HG02678 (cell line): Measurements from ENCODE around the gene SPDYE6.
"Not testable (repeated sequence)": the region's sequence is repeated elsewhere in the genome, so short reads cannot be mapped to it uniquely, and the experiment has no call there.

Experiments used
- ATAC-seq: cut with Tn5 transposase; IDR thresholded peaks from one replicate; pipeline ENCODE4 v1.9.1; 2021; ENCODE audit warnings: mild to moderate bottlenecking, moderate library complexity; ENCODE audit not compliant: unreplicated experiment

SPDYE6 gene, protein sequence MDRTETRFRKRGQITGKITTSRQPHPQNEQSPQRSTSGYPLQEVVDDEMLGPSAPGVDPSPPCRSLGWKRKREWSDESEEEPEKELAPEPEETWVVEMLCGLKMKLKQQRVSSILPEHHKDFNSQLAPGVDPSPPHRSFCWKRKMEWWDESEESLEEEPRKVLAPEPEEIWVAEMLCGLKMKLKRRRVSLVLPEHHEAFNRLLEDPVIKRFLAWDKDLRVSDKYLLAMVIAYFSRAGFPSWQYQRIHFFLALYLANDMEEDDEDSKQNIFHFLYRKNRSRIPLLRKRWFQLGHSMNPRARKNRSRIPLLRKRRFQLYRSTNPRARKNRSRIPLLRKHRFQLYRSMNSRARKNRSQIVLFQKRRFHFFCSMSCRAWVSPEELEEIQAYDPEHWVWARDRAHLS

DNA sequence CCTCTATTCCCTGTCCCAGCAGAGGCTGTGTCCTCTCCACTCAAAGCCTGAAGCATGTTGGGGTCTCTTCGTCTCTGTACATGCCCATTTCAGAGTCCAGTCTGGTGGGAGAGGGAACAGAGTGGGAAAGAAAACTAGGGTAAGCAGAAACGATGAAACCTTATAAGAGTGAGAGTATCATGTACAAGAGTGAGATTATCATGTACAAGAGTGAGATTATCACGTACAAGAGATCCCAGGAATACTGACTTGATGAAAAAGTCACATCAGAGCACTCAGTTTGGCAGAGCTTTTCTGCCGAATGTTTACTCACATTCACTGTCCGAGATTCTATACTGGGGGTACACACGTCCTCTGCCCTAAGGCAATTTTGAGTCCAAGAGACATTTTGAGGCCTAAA lies at the start of gene SPDYE6:
TSS of gene SPDYE6 (minus strand) at position 101 of the 400 bp plus-strand sequence. CDS start 421 bp downstream, outside the sequence.
- ATAC-seq: not testable (repeated sequence)

DNA sequence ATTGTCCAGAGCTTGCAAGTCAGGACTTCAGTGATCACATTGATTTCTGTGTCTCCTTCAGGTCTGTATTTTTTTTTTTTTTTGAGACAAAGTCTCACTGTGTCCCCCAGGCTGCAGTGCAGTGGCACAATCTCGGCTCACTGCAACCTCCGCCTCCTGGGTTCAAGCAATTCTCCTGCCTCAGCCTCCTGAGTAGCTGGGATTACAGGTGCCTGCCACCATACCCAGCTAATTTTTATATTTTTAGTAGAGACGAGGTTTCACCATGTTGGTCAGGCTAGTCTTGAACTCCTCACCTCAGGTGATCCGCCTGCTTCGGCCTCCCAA lies 48.6 kb upstream of the SPDYE6 start:
- ATAC-seq: not testable (repeated sequence)

DNA sequence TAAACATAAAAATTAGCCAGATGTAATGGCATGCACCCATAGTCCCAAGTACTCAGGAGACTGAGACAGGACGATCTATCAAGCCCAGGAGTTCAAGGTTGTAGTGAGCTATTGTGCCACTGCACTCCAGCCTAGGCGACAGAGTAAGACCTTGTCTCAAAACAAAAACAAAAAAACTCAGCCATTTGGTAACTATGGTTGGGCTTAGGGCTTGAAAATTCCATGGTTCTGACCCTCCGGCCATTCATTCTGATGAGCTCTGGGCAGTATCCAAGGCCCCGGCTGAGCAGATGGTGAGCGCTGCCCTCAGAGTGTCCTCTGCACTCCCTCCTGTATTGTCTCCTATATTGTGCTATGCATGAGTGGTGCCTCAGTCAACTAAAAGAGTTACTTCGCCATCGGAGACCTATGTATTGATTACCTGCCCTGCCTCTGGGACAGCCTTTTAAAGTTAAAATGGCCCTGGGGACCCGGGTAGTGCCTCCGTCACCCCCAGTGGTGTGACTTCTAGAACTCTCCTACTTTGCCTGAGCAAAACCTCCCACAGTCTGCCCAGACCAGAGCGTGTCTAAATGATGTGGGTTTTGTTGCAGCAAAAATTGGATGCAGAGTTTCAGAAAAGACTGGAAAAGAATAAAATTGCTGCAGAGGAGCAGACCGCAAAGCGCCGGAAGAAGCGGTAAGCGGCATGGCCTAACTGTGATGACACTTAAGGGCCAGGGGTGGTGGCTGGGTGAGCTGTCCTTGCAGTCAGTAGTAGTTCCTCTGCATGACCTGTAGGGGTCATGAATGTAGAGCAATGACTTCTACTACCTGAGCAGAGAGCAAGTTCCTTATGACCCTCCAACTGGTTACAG lies 48.0 kb upstream of the SPDYE6 start:
- peak; percentile 83 for ATAC-seq

DNA sequence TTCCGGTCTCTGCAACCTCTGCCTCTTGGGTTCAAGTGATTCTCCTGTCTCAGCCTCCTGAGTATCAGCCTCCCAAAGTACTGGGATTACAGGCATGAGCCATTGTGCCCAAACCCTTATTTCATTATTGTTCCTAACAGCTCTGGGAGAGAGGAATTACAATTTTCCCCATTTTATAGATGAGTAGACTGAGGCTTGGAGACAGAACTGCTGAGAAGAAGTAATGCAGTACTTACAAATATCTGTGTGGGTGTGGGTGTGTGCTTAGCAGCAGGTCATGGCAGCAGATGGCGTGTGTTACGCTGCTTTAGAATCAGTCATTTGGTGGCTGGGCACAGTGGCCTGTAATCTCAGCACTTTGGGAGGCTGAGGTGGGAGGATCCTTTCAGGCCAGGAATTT lies 47.3 kb upstream of the SPDYE6 start:
- no peak for ATAC-seq

DNA sequence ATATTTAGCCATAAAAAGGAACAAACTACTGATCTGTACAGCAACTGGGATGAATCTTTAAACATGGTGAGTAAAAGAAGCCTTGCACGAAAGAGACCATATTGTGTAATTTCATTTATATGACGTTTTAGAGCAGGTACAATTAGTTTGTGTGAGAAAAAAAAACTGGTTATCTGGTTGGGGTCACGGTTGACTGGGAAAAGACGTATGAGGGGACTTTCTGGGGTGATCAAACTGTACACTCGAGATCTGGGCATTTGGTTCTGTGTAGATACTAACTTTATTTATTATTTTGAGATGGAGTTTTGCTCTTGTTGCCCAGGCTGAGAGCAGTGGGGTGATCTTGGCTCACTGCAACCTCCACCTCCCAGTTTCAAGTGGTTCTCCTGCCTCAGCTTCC lies 44.1 kb upstream of the SPDYE6 start:
- ATAC-seq: no peak

DNA sequence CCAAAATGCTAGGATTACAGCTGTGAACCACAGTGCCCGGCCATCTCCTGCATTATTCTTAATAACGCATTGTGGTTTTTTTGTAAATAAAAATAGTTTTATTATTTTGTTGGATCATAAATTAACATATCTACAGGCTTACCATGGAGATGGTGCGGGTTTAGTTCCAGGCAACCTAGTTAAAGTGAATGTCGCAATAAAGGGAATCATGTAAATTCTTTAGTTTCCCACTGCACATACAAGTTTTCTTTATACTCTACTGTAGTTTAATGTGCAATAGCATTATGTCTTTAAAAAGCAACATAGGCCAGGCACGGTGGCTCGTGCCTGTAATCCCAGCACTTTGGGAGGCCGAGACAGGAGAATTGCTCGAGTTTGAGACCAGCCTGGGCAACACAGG lies 42.3 kb upstream of the SPDYE6 start:
- no peak for ATAC-seq

DNA sequence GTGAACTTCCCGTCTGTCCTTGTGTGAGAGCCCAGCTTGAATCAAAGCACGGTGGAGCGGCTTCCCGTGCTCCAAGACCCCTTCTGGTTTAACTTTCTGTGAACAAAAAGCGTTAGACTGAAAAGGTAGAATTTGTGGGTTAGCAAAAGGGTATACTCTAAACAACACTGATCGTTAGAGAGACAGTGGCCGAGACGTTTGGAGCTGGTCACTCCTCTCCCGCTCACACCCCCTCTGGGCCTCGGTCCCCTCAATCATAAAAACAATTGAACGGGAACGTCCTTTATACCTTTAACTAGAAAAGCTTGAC lies 40.4 kb upstream of the SPDYE6 start:
- ATAC-seq: no peak

DNA sequence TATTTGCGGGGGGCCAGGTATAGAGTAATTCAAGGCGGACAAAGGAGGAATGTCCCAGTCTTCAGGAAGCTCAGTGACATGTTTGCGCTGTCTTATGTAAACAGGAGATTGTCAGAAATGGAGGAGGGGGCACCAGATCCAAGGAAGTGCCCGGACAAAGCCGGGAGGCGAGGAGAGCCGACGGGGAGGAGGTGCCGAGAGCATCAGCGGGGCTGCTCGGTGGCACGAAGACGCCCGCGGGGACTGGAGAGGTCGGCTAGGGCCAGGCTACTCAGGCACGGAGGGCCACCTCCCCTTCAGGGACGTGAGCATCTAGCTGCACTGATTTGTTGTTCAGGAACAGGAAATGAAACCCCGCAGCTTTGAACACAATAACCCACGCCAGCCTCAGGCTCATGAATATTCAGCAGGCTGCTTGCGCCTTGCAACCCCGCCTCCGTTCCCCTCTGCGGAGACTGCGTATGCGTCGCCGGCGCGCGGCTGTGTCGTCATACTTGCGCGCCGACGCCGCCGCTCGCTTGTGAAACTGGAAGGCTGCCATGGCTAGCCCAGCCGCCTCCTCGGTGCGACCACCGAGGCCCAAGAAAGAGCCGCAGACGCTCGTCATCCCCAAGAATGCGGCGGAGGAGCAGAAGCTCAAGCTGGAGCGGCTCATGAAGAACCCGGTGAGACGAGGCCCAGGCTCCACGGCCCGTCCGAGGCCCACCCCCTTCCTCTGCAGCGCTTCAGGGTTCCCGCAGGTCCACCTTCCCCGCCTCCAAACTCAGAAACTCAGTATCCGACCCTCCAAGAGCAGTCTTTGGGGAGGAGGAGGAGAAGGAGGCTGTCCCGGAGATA lies 39.8 kb upstream of the SPDYE6 start, which contains the start of gene PRKRIP1:
TSS of gene PRKRIP1 (plus strand) at position 491 of the 837 bp plus-strand sequence. CDS start at position 540, 49 bp downstream.
- ATAC-seq: peak; percentile 99

DNA sequence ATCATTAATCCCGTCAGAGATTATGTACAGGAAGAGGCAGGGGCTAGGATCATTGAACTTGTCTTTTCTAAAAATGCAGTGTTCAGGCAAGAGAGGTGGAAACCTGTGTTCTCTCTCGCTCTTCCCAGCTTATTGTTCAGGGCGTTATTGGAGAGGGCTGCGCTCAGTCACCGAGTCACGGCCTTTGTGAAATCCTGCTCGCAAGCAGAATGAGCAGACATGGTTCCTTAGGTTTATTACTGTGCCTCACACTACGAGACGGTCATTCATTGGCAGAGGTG lies 39.3 kb upstream of the SPDYE6 start:
- ATAC-seq: no peak

DNA sequence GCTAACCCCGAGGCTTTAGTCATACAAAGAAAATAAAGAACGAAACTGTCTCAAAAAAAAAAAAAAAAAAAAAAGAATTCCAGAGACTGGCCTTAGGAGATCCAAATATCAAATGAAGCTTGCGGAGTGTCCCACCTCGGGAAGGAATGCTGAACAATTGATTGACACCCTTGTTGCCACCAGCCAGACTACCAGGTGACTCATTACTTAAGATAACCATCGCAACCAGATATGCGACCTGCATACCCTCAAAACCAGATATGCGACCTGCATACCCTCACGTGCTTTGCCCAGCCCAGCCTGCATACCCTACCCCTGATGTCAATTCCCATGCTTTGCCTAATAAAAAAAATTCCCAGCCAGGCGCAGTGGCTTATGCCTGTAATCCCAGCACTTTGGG lies 37.2 kb upstream of the SPDYE6 start:
- ATAC-seq: no peak

DNA sequence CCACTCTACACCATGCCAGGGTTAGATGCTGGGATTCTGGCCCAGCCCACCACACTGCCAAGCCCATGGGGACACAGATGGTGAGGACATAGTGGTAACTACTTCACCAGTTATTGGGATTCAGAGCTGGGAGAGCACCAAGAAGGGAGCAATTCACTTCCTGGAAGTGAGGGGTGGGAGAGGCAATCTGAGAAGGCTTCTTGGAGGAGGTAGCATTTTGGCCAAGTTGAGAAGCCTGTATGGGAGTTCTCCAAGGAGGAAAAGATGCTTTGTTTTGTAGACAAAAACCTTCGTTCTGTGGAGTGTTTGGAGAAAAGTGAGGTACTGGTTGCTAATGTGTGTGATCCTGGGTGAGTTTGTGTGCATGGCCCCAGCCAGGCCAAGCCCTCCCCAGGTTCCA lies 36.1 kb upstream of the SPDYE6 start:
- no peak for ATAC-seq

DNA sequence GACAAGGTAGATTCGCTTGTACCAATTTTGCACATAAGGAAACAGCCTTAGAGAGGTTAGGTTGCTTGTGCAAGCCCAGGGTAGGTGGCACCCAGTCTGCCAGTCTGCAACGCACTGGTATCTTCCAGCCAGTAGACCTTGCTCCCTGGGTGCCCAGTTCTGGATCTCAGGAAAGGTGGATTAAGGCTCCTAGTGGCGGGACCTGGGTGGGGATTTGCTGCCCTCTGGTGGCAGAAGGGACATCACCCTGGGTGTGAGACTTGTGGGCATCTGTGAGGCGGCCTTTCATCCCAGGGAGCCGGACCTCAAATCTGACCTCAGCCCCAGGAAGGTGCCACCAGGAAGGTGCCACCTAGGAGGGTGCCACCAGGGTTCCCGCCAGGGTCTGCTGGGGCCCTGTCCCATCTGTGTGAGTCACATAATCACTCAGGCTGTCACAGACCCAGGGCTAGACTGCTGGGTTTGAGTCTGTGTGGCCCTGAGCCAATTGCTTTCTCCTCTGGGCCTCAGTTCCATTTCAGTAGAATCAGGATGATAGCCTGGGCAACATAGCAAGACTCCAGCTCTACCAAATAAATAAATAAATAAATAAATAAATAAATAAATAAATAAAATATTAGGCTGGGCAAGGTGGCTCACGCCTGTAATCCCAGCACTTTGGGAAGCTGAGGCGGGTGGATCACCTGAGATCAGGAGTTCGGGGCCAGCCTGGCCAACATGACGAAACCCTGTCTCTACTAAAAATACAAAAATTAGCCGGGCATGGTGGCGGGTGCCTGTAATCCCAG lies 34.6 kb upstream of the SPDYE6 start:
- no peak for ATAC-seq

DNA sequence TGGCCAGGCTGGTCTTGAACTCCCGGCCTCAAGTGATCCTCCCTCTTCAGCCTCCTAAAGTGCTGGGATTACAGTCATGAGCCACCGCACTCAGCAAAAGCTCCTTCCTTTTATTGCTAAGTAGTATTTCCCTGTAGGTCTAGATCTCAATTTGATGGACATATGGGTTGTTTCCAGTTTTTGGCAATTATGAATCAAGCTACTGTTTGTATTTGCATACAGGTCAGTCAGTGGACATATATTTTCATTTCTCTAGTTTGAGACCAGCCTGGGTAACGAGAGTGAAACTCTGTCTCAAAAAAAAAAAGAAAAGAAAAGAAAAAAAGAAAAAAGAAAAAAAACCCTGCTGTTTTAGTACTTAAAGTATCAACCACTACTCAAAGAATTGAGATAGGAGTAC lies 33.6 kb upstream of the SPDYE6 start:
- ATAC-seq: no peak

DNA sequence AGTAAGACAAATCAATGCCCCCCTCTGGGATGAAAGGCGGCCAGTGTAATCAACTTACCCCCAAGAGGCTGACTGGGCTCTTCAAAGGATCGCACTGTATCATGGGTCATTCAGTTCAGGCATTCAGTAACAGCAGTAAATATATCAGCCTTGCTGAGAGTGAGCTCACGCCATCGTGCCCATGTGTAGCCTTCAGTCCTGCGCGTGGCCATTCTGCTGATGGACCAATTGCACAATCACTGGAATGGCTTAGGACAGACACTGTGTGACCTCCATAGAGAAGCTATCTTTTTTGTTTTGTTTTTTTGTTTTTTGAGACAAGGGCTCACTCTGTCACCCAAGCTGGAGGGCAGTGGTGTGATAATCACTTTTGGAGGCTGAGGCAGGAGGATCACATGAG lies 30.8 kb upstream of the SPDYE6 start:
- ATAC-seq: no peak

DNA sequence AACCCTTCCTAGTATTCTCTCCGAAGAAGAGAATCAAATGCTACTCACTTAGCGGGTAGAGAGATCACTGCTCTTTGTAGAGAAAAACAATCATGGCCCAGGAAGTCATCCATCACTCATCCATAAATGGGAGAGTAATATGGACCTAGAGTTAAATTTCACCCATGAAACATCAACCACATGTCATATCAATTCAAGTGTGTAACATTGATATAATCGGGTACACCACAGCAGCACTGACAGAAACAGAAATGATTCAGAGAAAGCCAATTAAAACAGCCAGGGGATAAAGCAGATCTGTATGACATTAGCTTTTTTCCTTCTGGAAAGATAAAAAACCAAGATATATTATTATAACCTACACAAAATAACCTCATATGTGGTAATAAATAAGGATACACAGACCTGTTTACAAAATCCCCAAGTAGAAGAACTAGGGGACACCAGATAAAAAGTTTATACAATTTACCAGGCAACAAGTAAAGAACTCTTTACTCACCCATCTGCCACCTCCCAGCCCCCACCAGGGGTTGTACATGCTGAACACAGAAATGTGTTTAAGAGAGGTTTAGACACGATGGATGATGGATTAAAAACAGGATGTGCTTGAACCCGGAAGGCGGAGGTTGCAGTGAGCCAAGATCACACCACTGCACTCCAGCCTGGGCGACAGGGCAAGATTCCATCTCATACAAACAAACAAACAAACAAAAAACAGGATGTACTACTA lies 25.6 kb upstream of the SPDYE6 start:
- ATAC-seq: not testable (repeated sequence)

DNA sequence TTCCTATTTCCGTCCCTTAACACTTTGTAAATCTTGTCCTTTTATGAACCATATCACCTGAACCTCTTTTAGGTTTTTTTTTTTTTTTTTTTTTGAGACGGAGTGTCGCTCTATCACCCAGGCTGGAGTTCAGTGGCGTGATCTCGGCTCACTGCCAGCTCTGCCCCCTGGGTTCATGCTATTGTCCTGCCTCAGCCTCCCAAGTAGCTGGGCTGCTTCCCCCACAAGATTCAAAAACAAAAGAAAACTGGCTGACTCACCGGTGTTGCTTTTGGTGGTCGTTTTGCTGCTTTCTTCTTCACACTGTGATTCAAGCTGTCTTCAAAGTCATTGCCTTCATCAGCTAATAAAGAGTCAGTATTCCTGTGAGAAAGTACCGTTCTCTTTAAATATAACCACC lies 24.6 kb upstream of the SPDYE6 start:
- not testable (repeated sequence) for ATAC-seq

DNA sequence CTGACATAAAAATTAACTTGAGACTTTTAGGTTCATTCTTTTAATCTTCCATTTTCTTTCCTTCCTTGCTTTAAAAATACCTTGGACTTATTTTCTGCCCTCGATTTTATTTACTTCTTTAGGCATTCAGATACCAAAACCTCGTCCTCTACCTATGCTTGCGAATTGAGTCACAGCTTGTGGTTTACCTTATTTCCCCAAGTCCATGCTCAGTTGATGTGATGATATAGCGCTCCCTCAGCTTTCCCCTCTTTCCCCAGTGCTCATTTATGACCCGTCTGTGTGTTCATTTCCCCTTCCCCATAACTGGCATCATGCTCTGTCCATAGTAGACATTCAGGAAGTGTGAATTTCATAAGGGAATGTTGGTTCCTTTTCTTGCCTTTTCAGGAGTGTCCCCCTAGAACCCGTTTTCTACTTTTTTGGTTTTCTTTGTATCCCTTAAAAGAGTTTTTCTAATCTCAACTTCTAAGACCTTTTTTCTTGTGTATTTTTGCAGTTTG lies 20.8 kb upstream of the SPDYE6 start:
- ATAC-seq: no peak

DNA sequence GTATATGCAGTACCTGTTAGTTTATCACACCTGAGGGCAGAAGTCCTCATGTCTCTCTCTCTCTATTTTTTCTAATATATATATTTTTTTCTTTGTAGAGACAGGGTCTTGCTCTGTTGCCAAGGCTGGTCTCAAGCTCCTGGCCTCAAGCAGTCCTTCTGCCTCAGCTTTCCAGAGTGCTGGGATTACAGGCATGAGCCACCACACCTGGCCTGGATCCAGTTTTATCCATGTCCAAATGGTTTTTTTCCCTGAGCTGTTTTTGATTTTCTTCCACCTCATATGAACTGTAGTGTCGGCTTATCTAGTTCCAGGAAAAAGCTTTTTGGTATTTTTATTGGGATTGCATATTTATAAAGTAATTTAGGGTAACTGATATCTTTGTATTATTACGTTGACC lies 16.6 kb upstream of the SPDYE6 start:
- not testable (repeated sequence) for ATAC-seq

DNA sequence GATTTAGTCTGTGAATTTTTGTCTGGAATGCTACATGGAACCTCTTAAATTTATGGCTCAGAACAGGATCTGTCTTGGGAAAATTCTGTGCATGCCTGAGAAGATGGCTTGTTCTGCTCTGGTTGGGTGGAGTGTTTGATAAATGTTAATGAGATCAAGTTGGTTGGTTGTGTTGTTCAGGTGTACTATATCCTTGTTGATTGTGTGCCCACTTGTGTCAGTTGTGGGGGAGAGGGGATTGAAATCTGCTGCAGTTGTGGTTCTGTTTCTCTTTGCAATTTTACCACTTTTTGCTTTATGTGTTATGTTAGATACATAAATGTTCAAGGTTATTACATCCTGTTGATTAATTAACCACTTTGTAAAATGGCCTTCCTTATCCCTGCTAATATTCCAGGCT lies 13.8 kb upstream of the SPDYE6 start:
- not testable (repeated sequence) for ATAC-seq

DNA sequence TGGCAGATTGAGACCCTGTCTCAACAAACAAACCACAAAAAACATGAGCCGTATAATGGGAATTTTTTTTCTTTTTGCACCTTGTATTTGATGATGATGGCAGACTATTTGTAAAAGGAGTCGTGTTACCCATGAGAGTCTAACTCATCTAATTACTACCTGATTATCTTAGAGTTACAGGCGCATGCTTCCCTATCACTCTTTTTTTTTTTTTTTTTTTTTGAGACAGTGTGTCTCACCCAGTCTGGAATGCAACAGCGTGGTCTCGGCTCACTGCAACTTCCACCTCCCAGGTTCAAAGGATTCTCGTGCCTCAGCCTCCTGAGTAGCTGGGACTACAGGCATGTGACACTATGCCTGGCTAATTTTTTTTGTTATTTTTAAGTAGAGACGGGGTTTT lies 9.1 kb upstream of the SPDYE6 start:
- not testable (repeated sequence) for ATAC-seq
